ENCODE measurements around the gene SOX10. TPM values are rescaled to one million over a fixed set of nuclear protein-coding genes. Genes with fewer than 3 reads are reported as not detected.
A peak's percentile ranks its signal among the peaks of the same experiment; 100 is the strongest.

Gene SOX10
- total RNA-seq, 1 donor from 2014 or later, result 3.2 TPM

GRCh38 chr22:37925767-37926166 lies 58.6 kb downstream of the SOX10 start:
- TF ChIP-seq POLR2AphosphoS5 (IDR thresholded peaks at IDR 0.05; ENCODE audit: insufficient read depth in 1 of 2, low read depth in 1 of 2), result no peak
- TF ChIP-seq, protein P1, sequence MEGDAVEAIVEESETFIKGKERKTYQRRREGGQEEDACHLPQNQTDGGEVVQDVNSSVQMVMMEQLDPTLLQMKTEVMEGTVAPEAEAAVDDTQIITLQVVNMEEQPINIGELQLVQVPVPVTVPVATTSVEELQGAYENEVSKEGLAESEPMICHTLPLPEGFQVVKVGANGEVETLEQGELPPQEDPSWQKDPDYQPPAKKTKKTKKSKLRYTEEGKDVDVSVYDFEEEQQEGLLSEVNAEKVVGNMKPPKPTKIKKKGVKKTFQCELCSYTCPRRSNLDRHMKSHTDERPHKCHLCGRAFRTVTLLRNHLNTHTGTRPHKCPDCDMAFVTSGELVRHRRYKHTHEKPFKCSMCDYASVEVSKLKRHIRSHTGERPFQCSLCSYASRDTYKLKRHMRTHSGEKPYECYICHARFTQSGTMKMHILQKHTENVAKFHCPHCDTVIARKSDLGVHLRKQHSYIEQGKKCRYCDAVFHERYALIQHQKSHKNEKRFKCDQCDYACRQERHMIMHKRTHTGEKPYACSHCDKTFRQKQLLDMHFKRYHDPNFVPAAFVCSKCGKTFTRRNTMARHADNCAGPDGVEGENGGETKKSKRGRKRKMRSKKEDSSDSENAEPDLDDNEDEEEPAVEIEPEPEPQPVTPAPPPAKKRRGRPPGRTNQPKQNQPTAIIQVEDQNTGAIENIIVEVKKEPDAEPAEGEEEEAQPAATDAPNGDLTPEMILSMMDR (IDR thresholded peaks at IDR 0.05), result no peak
- TF ChIP-seq POLR2A (IDR thresholded peaks at IDR 0.05), result no peak
- no peaks in the 10 kb centered on the region for H3K9me3 ChIP-seq
- H3K4me1 ChIP-seq, result peaks cover 14% of the 10 kb centered on the region
- no peak overlapping the region for H3K4me3 ChIP-seq
- no peak overlapping the region for H3K27ac ChIP-seq
- intact Hi-C loops (cut with DNase I), result no loop called here
- H3K27me3 ChIP-seq, result no peaks in the 10 kb centered on the region
- H3K36me3 ChIP-seq, result peaks cover 0 to 73% of the 10 kb centered on the region in 2 donors
- DNase-seq (ENCODE audit: extremely low spot score in 2 of 2), result no peak

DNA sequence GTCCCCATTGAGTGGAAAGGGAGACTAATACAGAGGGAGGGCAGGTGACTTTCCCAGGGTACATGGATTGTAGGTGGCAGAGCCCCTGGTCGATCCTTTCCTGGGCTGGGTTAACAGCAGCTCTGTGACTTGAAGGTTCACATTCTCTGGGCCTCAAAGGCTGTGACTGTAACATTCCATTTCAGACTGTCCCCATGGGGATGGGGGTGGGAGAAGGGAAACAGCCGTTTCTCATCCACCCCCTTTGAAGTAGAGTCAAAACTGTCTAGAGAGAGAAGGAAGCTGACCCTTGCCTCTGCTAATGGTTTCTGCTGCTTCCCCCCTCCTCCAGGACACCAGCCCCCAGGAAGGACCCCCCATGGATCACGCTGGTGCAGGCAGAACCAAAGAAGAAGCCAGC lies 59.0 kb downstream of the SOX10 start:
- intact Hi-C loops (cut with DNase I), result no loop called here

DNA sequence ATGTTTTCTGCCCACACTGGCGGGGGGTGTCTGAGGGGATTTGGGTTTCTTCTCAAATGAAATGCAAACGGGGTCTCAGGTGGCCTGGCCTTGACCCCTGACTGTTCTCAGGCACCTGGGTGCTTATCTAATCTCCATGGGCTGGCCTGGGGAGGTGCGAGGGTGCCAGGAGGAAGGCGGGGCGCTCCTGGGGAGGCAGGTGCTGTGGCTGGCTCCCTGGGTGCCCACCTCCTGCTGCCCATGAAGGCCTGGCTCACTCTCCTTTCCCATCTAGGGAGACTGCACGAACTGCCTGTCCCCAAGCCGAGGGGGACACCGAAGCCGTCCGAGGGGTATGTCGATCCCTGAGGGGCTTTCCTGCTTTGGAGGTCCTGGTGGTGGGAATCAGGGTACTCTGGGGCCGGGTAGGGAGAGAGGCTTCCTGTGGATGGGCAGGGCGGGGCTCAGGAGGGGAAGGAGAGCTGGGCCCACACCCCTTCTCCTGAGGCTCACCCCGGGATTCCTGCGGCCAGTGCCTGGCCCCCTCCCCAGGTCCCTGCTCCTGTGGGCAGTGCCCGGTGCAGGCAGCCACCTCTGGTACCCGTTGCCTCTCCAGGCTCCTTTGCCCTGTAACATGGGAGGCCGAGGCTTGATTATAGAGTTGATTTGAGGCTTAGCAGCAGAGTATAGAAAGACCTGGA lies 59.8 kb downstream of the SOX10 start:
- TF ChIP-seq POLR2A (IDR thresholded peaks at IDR 0.05) (no peak), POLR2AphosphoS5 (IDR thresholded peaks at IDR 0.05; ENCODE audit: insufficient read depth in 1 of 2, low read depth in 1 of 2) (no peak)
- TF ChIP-seq, protein P1 (IDR thresholded peaks at IDR 0.05), result no peak
- H3K27ac ChIP-seq, result no peak overlapping the region
- intact Hi-C loops (cut with DNase I), result no loop called here
- no peak overlapping the region for H3K4me3 ChIP-seq
- peak in 1 of 2 donors; percentile 81 for DNase-seq (ENCODE audit: extremely low spot score in 2 of 2)
- H3K9me3 ChIP-seq, result no peaks in the 10 kb centered on the region
- H3K27me3 ChIP-seq, result no peaks in the 10 kb centered on the region
- peaks cover 1% of the 10 kb centered on the region for H3K4me1 ChIP-seq
- peaks cover 0 to 75% of the 10 kb centered on the region in 2 donors for H3K36me3 ChIP-seq

More for the DNA sequence above, 59.0 kb downstream of the SOX10 start:
- Histone ChIP-seq H3K27me3 (no peaks in the 10 kb centered on the region), H3K4me1 (peaks cover 9% of the 10 kb centered on the region), H3K36me3 (peaks cover 0 to 74% of the 10 kb centered on the region in 2 donors), H3K9me3 (no peaks in the 10 kb centered on the region), H3K4me3 (no peak overlapping the region), H3K27ac (no peak overlapping the region)
- DNase-seq (ENCODE audit: extremely low spot score in 2 of 2), result no peak
- TF ChIP-seq POLR2A (IDR thresholded peaks at IDR 0.05), result no peak
- TF ChIP-seq, protein P1 (IDR thresholded peaks at IDR 0.05), result no peak
- TF ChIP-seq POLR2AphosphoS5 (IDR thresholded peaks at IDR 0.05; ENCODE audit: insufficient read depth in 1 of 2, low read depth in 1 of 2), result no peak

DNA sequence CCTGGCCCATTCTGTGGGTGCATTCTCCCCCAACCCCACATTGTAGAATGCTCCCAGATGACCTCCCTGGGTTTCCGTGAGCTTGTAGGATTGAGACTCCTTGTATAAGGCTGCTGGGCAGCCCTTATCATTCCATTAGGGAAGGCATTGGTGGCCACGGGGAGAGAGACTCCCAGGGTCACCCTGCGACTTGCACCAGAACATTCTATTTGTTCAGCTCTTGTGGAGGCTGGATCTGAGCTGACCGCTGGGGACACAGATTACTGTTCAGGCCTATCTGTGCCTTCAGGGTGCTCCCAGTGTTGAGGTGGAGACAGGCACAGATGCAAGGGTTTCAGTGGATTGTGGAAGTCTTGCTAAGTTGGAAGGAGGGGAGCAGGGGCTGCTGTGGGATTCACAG lies 60.4 kb downstream of the SOX10 start:
- H3K27ac ChIP-seq, result no peak overlapping the region
- no peak for DNase-seq (ENCODE audit: extremely low spot score in 2 of 2)
- intact Hi-C loops (cut with DNase I), result no loop called here

More for the DNA sequence above, 60.4 kb downstream of the SOX10 start:
- no peaks in the 10 kb centered on the region for H3K4me1 ChIP-seq
- no peaks in the 10 kb centered on the region for H3K27me3 ChIP-seq
- no peaks in the 10 kb centered on the region for H3K9me3 ChIP-seq
- peaks cover 0 to 74% of the 10 kb centered on the region in 2 donors for H3K36me3 ChIP-seq
- TF ChIP-seq POLR2AphosphoS5 (IDR thresholded peaks at IDR 0.05; ENCODE audit: insufficient read depth in 1 of 2, low read depth in 1 of 2) (no peak), POLR2A (IDR thresholded peaks at IDR 0.05) (no peak)
- TF ChIP-seq, protein P1 (IDR thresholded peaks at IDR 0.05), result no peak
- no peak overlapping the region for H3K4me3 ChIP-seq

Small RNA genes lying within 50 kb of the gene (microRNA-seq; reads per million reads assigned to microRNA genes)
- gene MIR4534 (ENCODE audit: borderline number of aligned reads, borderline replicate concordance) (not detected), gene MIR6820 (ENCODE audit: borderline number of aligned reads, borderline replicate concordance) (not detected)

Other genes with a start within 250 kb of the SOX10 start
- 7.6 TPM for gene GCAT, start 176.6 kb downstream of the SOX10 start, total RNA-seq
- not detected for gene GALR3, start 161.2 kb downstream of the SOX10 start, total RNA-seq
- 56.7 TPM for gene ANKRD54, start 140.2 kb downstream of the SOX10 start, total RNA-seq
- 338 TPM for gene EIF3L, start 135.1 kb downstream of the SOX10 start, total RNA-seq
- 112 TPM for gene MICALL1, start 78.3 kb downstream of the SOX10 start, total RNA-seq
- gene C22orf23, start 31.0 kb downstream of the SOX10 start, total RNA-seq, result not detected
- gene POLR2F, start 30.9 kb downstream of the SOX10 start, total RNA-seq, result 57.9 TPM
- gene PICK1, start 72.8 kb upstream of the SOX10 start, total RNA-seq, result 21.1 TPM
- 0.98 TPM for gene SLC16A8, start 99.6 kb upstream of the SOX10 start, total RNA-seq
- not detected for gene BAIAP2L2, start 126.1 kb upstream of the SOX10 start, total RNA-seq
- 35.8 TPM for gene PLA2G6, start 197.3 kb upstream of the SOX10 start, total RNA-seq
- gene MAFF, start 217.4 kb upstream of the SOX10 start, total RNA-seq, result 90.6 TPM